ENCODE measurements around the gene MRPS10.
A peak's percentile ranks its signal among the peaks of the same experiment; 100 is the strongest.
"Not testable (repeated sequence)": the region's sequence is repeated elsewhere in the genome, so short reads cannot be mapped to it uniquely, and the experiment has no call there.

The MRPS10 gene

DNA sequence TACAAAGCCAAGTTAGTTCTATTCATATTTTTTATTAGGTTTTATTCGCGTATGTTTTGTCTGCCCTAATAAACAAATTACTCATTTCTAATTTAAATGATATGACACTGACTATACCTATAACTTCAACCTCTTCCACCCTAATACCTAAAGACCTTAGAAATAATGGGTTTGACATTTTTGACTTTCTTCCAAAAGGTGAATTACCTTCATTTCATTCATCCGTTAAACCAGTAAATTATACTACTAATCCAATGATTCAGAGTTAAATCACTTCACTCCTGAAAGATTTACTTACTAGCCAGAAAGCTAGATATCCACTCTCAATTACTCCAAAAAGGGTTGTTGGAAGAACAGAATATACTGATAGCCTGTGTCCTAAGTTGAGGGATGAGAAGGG lies 5.2 kb downstream of the MRPS10 start:
- TF ChIP-seq, protein P1, sequence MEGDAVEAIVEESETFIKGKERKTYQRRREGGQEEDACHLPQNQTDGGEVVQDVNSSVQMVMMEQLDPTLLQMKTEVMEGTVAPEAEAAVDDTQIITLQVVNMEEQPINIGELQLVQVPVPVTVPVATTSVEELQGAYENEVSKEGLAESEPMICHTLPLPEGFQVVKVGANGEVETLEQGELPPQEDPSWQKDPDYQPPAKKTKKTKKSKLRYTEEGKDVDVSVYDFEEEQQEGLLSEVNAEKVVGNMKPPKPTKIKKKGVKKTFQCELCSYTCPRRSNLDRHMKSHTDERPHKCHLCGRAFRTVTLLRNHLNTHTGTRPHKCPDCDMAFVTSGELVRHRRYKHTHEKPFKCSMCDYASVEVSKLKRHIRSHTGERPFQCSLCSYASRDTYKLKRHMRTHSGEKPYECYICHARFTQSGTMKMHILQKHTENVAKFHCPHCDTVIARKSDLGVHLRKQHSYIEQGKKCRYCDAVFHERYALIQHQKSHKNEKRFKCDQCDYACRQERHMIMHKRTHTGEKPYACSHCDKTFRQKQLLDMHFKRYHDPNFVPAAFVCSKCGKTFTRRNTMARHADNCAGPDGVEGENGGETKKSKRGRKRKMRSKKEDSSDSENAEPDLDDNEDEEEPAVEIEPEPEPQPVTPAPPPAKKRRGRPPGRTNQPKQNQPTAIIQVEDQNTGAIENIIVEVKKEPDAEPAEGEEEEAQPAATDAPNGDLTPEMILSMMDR (IDR thresholded peaks at IDR 0.05; ENCODE audit: low read depth, low read length, missing control alignments), result no peak
- H3K4me3 ChIP-seq (ENCODE audit: low read depth, low read length), result no peak overlapping the region

DNA sequence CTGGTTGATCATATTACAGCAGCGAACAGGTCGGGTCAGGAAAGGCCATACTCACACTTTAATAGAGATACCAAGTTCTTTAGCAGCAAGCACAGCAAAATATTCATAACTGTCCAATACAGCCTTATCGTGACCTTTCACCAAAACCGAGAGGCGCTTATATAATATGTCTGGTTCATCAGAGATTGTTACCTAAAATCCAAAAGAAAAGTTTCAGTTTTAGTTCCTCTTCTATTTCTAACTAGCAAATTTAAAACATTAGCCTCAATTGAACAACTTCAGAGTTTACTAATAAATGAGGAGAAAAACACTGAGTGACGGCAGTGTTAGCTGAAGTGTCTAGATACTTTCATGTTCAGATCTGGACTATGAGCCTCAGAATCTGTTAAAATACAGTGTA lies 5.9 kb downstream of the MRPS10 start:
- H3K4me3 ChIP-seq (ENCODE audit: low read depth, low read length), result no peak overlapping the region
- DNase-seq (ENCODE audit: low read depth), result peak; percentile 25
- TF ChIP-seq, protein P1 (IDR thresholded peaks at IDR 0.05; ENCODE audit: low read depth, low read length, missing control alignments), result no peak

More for the DNA sequence above, 5.2 kb downstream of the MRPS10 start:
- no peak for DNase-seq (ENCODE audit: low read depth)

DNA sequence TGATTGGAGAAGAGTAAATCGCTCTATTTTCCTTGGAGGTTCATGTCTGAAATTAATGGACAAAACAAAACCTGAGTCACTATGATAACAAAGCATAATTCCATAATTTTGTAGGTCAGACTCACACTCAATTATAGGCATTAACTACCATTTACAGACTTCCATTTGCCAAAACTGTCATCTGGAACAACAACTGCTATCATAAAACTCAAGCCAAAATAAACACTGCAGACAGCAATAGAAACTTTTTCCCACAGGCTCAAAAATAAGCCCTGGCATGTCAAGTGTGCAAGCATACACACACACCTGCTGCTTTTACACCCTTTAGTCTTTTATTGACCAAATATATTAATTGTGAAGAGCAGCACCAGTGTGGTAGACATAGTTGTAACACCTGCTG lies 7.1 kb downstream of the MRPS10 start:
- DNase-seq (ENCODE audit: low read depth), result no peak
- TF ChIP-seq, protein P1 (IDR thresholded peaks at IDR 0.05; ENCODE audit: low read depth, low read length, missing control alignments), result no peak
- H3K4me3 ChIP-seq (ENCODE audit: low read depth, low read length), result no peak overlapping the region

DNA sequence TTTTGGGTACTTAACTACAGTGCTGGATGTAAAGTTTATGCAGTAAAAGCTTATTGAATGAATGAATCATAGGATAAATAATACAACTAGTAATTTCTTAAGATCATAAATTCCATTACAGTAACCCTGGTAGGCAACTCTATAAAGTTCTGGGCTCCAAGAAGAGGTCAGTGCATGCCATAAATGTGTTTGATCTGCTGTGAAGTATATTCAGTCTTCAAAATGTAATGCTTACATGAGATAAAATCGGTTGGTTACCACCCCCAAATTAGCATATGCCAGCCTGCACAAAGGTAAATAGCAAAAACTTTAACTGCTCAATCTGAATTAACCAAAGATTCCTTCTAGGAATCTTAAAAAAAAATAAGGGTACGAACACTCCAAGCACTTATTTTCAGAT lies 10.1 kb downstream of the MRPS10 start:
- not testable (repeated sequence) for H3K4me3 ChIP-seq (ENCODE audit: low read depth, low read length); DNase-seq (ENCODE audit: low read depth)

DNA sequence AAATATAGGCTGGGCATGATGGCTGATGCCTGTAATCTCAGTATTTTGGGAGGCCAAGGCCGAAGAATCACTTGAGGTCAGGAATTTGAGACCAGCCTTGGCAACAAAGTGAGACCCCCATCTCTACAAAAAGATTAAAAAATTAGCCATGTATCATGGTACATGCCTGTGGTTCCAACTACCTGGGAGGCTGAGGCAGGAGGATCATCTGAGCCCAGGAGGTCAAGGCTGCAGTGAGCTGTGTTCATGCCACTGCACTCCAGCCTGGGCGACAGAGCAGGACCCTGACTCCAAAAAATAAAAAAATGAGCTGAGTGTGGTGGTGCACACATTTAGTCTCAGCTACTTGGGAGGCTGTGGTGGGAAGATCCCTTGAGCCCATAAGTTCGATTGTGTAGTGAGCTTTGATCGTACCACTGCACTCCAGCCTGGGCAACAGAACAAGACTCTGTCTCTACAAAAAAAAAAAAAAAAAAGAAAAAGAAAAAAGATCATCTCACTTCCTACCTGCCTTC lies 12.8 kb downstream of the MRPS10 start:
- H3K4me3 ChIP-seq (ENCODE audit: low read depth, low read length), result no peak overlapping the region
- TF ChIP-seq, protein P1 (IDR thresholded peaks at IDR 0.05; ENCODE audit: low read depth, low read length, missing control alignments), result no peak
- DNase-seq (ENCODE audit: low read depth), result no peak

DNA sequence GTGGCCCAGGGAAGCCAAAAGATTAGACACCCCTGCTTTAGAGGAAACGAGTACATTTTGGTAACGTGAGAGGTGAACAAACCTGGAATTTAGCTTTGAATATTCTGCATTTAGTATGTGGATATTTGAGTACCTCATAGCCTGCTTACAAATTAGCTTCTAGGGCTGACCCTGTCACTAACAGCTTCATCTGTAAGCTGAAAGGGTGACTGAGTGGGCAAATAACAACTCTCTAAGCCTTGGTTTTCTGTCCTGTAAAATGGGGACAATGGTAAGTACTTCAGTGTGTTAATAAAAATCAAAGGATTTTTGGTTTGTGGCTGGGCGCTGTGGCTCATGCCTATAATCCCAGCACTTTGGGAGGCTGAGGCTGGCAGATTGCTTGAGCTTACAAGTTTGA lies 14.5 kb downstream of the MRPS10 start:
- TF ChIP-seq, protein P1 (IDR thresholded peaks at IDR 0.05; ENCODE audit: low read depth, low read length, missing control alignments), result no peak
- no peak for DNase-seq (ENCODE audit: low read depth)
- H3K4me3 ChIP-seq (ENCODE audit: low read depth, low read length), result no peak overlapping the region

DNA sequence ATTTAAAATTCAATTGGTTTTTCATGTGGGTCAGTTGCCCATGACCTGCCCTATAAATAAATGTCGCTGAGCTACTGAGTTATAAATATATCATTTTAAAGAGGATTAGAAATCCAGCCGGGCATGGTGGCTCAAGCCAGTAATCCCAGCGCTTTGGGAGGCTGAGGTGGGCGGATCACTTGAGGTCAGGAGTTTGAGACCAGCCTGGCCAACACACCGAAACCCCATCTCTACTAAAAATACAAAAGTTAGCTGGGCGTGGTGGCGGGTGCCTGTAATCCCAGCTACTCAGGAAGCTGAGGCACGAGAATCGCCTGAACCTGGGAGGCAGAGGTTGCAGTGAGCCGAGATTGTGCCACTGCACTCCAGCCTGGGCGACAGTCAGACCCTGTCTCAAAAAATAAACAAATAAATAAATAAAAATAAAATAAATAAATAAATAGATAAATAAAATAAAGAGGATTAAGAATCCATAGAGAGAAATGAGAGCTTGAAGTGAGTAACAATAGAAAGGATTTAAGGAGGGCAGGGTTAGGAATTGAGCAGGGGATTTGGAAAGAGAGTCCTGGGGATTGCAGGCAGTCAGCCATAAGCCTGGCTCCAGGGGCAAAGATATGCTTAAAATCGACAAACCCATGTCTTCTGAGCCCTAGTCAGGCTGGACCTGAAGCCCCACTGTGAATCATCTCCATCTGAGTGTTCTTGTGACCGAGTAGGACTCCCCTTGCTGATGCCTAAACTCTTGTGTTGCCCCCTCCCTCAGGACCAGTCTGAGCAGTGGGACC lies 15.3 kb downstream of the MRPS10 start:
- H3K4me3 ChIP-seq (ENCODE audit: low read depth, low read length); DNase-seq (ENCODE audit: low read depth): not testable (repeated sequence)

DNA sequence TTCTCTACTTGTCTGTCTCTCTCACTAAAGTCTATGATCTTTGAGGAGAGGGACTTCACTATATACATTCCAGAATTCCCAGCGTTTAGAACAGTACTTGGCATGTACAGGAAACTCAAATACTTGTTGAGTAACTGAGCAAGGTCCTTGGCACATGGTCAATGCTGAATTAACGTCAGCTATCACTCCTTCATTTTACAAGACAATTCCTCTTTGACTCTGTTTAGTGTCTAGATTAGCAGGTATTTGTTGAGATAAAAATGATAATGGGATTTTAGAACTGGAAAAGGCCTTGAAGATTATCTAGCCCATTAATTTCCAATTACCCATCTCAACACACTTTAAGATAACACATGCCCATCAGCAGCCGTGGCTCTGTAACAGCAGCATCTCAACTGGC lies 16.3 kb downstream of the MRPS10 start:
- TF ChIP-seq, protein P1 (IDR thresholded peaks at IDR 0.05; ENCODE audit: low read depth, low read length, missing control alignments), result no peak
- DNase-seq (ENCODE audit: low read depth), result no peak
- no peak overlapping the region for H3K4me3 ChIP-seq (ENCODE audit: low read depth, low read length)

All from GM12864 (cell line).